GM12878 (cell line): ENCODE results near the gene FN1.

Source experiments
- EP300 ChIP-seq, 2 experiments: fragments of 150-350 bp in 1 of 2; IDR thresholded peaks; 2 replicates each; pipeline ENCODE4 v1.6.1; 2011 to 2012; ENCODE audit warnings: low read depth in 2 of 2, low read length in 2 of 2, borderline replicate concordance in 1 of 2, improper control_type of control experiment in 1 of 2, inconsistent platforms in 1 of 2; ENCODE audit not compliant: control insufficient read depth in 1 of 2
- EZH2 ChIP-seq: IDR thresholded peaks from 2 replicates; pipeline ENCODE4 v1.6.1; 2012; ENCODE audit warnings: low read depth, mild to moderate bottlenecking, control low read depth, inconsistent platforms, low read length, borderline replicate concordance; ENCODE audit not compliant: control insufficient read depth
- POLR2A ChIP-seq: IDR thresholded peaks from 2 replicates; pipeline ENCODE4 v1.6.1; 2011; ENCODE audit warnings: low read depth, mild to moderate bottlenecking, low read length
- TARDBP ChIP-seq: IDR thresholded peaks from 2 replicates; pipeline ENCODE4 v1.6.1; 2016; ENCODE audit warnings: borderline replicate concordance
- TF ChIP-seq, protein P1 (sequence below), 3 experiments: IDR thresholded peaks in 2 of 3; conservative IDR thresholded peaks in 1 of 3; 2 replicates each; pipeline ENCODE4 v1.5.1; 2011; ENCODE audit warnings: low read depth in 3 of 3, low read length in 3 of 3, mild to moderate bottlenecking in 3 of 3, control low read depth in 2 of 3, moderate library complexity in 2 of 3, inconsistent platforms in 1 of 3, mixed read lengths in 1 of 3; ENCODE audit not compliant: control insufficient read depth in 2 of 3, insufficient read depth in 1 of 3; ENCODE audit errors: extremely low read depth in 1 of 3

DNA sequence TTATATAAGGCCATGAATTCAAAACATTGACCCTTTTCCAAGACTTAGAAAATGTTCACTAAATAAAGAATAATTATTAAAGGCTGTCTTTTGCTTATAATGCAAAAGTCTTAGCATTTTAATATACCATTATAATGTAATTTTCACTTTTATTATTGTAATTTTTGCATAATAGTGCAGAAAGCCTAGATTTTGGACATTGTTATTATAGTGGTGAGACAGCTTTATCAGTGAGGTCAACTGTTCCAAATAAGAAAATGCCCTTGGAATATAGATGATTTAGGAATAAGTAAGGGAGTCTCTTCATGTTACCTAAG lies 67.4 kb downstream of the FN1 start:
- TF ChIP-seq, protein P1, sequence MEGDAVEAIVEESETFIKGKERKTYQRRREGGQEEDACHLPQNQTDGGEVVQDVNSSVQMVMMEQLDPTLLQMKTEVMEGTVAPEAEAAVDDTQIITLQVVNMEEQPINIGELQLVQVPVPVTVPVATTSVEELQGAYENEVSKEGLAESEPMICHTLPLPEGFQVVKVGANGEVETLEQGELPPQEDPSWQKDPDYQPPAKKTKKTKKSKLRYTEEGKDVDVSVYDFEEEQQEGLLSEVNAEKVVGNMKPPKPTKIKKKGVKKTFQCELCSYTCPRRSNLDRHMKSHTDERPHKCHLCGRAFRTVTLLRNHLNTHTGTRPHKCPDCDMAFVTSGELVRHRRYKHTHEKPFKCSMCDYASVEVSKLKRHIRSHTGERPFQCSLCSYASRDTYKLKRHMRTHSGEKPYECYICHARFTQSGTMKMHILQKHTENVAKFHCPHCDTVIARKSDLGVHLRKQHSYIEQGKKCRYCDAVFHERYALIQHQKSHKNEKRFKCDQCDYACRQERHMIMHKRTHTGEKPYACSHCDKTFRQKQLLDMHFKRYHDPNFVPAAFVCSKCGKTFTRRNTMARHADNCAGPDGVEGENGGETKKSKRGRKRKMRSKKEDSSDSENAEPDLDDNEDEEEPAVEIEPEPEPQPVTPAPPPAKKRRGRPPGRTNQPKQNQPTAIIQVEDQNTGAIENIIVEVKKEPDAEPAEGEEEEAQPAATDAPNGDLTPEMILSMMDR (IDR thresholded peaks at IDR 0.05 in 2 of 3, conservative IDR thresholded peaks at IDR 0.05 in 1 of 3; ENCODE audit: control insufficient read depth in 2 of 3, extremely low read depth in 1 of 3, insufficient read depth in 1 of 3, low read depth in 3 of 3, low read length in 3 of 3): no peak
- TF ChIP-seq POLR2A: no peak
- no peak for TF ChIP-seq TARDBP
- no peak for TF ChIP-seq EZH2
- TF ChIP-seq EP300 (IDR thresholded peaks at IDR 0.05; ENCODE audit: borderline replicate concordance in 1 of 2, control insufficient read depth in 1 of 2, low read depth in 2 of 2, low read length in 2 of 2): no peak
